Spinal cord (tissue), 10 donors: ENCODE results near the gene DMD. TPM values are rescaled to one million over a fixed set of nuclear protein-coding genes. Genes with fewer than 3 reads are reported as not detected.

Experiments
- DNase-seq, 6 donors: peaks; one replicate each; pipeline versions ENCODE4 v3.0.0 to v3.0.0-alpha.2; 2013 to 2015; ENCODE audit warnings: low spot score in 6 of 6, low read depth in 4 of 6
- H3K27ac ChIP-seq: one replicate; pipeline ENCODE4 v1.5.1; 2013; ENCODE audit warnings: low read depth, low read length, control low read depth
- H3K27me3 ChIP-seq: one replicate; pipeline ENCODE4 v1.6.1; 2013; ENCODE audit warnings: low read length; ENCODE audit not compliant: control insufficient read depth, insufficient read depth
- H3K36me3 ChIP-seq: one replicate; pipeline ENCODE4 v1.6.1; 2013; ENCODE audit warnings: low read length; ENCODE audit not compliant: control insufficient read depth, insufficient read depth
- H3K4me1 ChIP-seq: one replicate; pipeline ENCODE4 v1.6.1; 2013; ENCODE audit warnings: low read length; ENCODE audit not compliant: control insufficient read depth, insufficient read depth
- H3K4me3 ChIP-seq: one replicate; pipeline ENCODE4 v1.5.1; 2013; ENCODE audit warnings: low read depth, low read length, control low read depth
- H3K9me3 ChIP-seq: one replicate; pipeline ENCODE4 v1.6.1; 2013; ENCODE audit warnings: low read length; ENCODE audit not compliant: control insufficient read depth, insufficient read depth
- WGBS: methylation state at CpG from one replicate; pipeline ENCODE4 v1.1.5; 2013; ENCODE audit warnings: missing lambda C conversion rate; ENCODE audit not compliant: insufficient coverage; 5-methylcytosine and 5-hydroxymethylcytosine counted together
- polyA plus RNA-seq, 2 donors: library from polyadenylated mRNA; unstranded; fragments of 120-200 nt; gene quantifications; one replicate each; pipeline ENCODE4 v1.2.1, GENCODE V29; 2013; ENCODE audit not compliant: insufficient read length in 2 of 2
- total RNA-seq, 2 donors: library from RNA; depleted of rRNA in 1 of 2; stranded (reverse); fragments of 120-200 nt in 1 of 2; fragments of >200 nt in 1 of 2; gene quantifications; one replicate each; pipeline versions ENCODE4 v1.2.3 to v1.2.4, GENCODE V29; 2013 to 2014
- donor health status: healthy.

The DMD gene
- total and polyA plus RNA-seq, 4 donors: 28.4 to 112 (median 41.9) TPM

DNA sequence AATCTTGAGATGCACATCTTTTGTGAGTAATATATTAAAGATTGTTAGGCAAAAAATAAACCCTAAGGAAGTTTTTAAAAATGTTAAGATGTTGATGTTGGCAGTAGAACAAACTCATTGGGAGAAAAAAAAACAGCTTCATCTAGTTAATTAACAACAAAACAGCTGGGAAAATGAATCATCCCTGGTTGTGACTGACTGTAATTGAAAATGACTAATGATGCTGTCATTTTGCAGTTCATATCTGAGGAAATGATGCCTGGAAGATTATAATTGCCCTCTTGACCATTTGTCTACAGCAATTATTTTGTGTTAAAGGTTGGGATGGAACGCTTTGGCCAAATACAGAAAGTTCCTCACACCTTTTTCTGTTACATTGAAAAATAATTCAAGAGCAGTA, 1379.1 kb downstream of the DMD start:
- no CpG with 5 or more reads among the region's 1 CpG for WGBS
- H3K27me3 ChIP-seq: no peaks in the 10 kb centered on the region

DNA sequence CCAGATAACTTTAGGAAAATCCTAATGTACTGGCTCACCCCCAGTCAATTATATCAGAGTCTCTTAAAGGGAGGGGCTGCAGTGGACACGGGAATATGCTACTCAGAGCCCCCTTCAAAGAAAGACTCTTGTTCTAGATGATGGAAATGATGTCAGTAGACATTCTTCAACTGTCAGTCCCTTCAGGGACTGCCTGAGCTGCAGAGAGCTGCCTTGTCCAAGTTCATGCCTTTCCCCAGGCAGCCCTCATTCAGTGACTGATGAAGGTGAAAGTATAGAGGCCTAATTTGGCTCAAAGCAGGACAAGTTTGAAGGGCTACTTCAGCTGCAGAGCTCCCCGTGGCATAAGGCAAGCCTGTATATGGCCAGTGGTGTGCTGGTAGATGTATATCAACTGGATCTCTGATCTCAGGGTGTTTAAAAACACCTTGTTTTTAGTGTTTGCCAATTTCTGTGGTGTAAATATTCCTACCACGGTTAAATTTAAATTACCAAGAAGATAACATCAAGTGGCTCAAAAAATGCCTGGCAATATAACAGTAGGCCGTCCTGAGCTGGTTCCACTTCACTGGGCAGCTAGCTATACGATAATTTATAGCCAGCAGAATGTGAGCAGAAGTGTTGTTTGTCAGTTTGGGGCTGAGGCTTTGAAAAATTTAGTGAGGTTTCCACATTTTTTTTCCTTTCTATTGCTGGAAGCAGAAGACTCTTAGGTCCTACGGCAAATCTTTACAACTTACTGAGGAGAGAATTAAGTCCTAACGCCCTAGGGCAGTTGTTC, 1390.7 kb downstream of the DMD start:
- no peaks in the 10 kb centered on the region for H3K9me3 ChIP-seq
- H3K27me3 ChIP-seq: no peaks in the 10 kb centered on the region
- no peak for DNase-seq
- H3K4me1 ChIP-seq: no peaks in the 10 kb centered on the region
- no peaks in the 10 kb centered on the region for H3K36me3 ChIP-seq
- H3K27ac ChIP-seq: no peak overlapping the region
- 57% methylated on average over 1 of the region's 7 CpGs for WGBS
- H3K4me3 ChIP-seq: no peak overlapping the region

More for the DNA sequence above, 1379.1 kb downstream of the DMD start:
- DNase-seq: peak in 1 of 6 donors; percentile 22
- Histone ChIP-seq H3K9me3 (no peaks in the 10 kb centered on the region), H3K36me3 (no peaks in the 10 kb centered on the region), H3K4me1 (no peaks in the 10 kb centered on the region), H3K4me3 (no peak overlapping the region), H3K27ac (no peak overlapping the region)

DNA sequence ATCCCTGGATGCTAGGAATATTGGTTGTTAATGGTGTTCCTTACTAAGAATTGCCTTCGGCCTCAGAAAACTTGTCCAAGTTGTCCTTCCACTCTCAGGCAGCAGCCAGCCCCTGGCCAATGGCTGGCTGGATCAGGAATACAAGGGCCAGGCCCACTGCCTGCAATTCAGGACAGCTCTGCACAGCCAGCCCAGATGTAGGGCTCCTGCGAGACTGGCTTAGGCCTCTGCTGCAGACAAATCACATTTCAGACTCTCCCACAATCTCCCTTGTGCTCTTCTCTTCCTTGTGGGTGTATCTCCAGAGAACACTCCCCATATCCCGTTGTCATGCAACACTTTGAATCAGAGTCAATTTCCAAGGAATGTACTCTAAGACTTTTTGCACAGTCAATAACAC, 1391.9 kb downstream of the DMD start:
- DNase-seq: no peak
- Histone ChIP-seq H3K36me3 (no peaks in the 10 kb centered on the region), H3K4me3 (no peak overlapping the region), H3K27me3 (no peaks in the 10 kb centered on the region), H3K4me1 (no peaks in the 10 kb centered on the region), H3K27ac (no peak overlapping the region), H3K9me3 (no peaks in the 10 kb centered on the region)
- 85% methylated on average over 3 of the region's 3 CpGs for WGBS

- H3K27me3 ChIP-seq: no peaks in the 10 kb centered on the region
- H3K4me3 ChIP-seq: no peak overlapping the region
- H3K27ac ChIP-seq: peak overlapping the region; percentile 44
- peak in 4 of 6 donors; percentile 1 to 62 (median 32) for DNase-seq
- no peaks in the 10 kb centered on the region for H3K9me3 ChIP-seq
- H3K36me3 ChIP-seq: no peaks in the 10 kb centered on the region
- H3K4me1 ChIP-seq: no peaks in the 10 kb centered on the region
Measured at GRCh38 chrX:31811106-31811505, 1400.2 kb downstream of the DMD start.

- Histone ChIP-seq H3K9me3 (no peaks in the 10 kb centered on the region), H3K4me3 (no peak overlapping the region), H3K36me3 (no peaks in the 10 kb centered on the region), H3K4me1 (no peaks in the 10 kb centered on the region), H3K27ac (no peak overlapping the region), H3K27me3 (no peaks in the 10 kb centered on the region)
- WGBS: no CpG with 5 or more reads among the region's 2 CpGs
- DNase-seq: peak in 1 of 6 donors; percentile 14
Measured at GRCh38 chrX:31808357-31808756, 1403.0 kb downstream of the DMD start.

DNA sequence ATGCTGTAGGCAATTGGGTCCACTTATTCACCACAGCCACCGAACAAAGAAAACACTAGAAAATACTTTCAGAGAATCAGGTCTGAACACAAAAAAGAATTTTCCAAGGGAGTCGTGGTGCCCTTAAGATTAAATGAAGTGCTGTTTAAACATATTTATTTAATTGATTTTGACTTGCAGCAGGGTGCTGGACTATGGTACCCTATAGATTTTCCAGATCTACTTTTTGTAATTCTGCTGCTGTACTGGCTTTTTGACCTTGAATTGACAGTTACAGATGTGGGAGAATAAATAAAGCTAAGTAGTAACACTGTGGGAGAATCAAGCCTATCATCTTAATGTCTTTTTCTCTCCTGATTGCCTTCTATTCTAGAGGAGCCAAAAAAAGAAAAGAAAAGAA, 1404.2 kb downstream of the DMD start:
- no peaks in the 10 kb centered on the region for H3K4me1 ChIP-seq
- no peaks in the 10 kb centered on the region for H3K9me3 ChIP-seq
- H3K27ac ChIP-seq: no peak overlapping the region
- DNase-seq: no peak
- no peak overlapping the region for H3K4me3 ChIP-seq
- H3K27me3 ChIP-seq: no peaks in the 10 kb centered on the region
- 20% methylated on average over 1 of the region's 2 CpGs for WGBS
- H3K36me3 ChIP-seq: no peaks in the 10 kb centered on the region

- no peaks in the 10 kb centered on the region for H3K4me1 ChIP-seq
- H3K27me3 ChIP-seq: no peaks in the 10 kb centered on the region
- H3K4me3 ChIP-seq: no peak overlapping the region
- 92% methylated on average over 1 of the region's 3 CpGs for WGBS
- no peaks in the 10 kb centered on the region for H3K36me3 ChIP-seq
- no peak for DNase-seq
- H3K9me3 ChIP-seq: no peaks in the 10 kb centered on the region
- H3K27ac ChIP-seq: no peak overlapping the region
Measured at GRCh38 chrX:31805781-31806180, 1405.6 kb downstream of the DMD start.

- Histone ChIP-seq H3K36me3 (no peaks in the 10 kb centered on the region), H3K27ac (no peak overlapping the region), H3K27me3 (no peaks in the 10 kb centered on the region), H3K4me3 (no peak overlapping the region), H3K9me3 (no peaks in the 10 kb centered on the region), H3K4me1 (no peaks in the 10 kb centered on the region)
- WGBS: 68% methylated on average over 4 of the region's 4 CpGs
- no peak for DNase-seq
Measured at GRCh38 chrX:31800219-31800618, 1411.1 kb downstream of the DMD start.

DNA sequence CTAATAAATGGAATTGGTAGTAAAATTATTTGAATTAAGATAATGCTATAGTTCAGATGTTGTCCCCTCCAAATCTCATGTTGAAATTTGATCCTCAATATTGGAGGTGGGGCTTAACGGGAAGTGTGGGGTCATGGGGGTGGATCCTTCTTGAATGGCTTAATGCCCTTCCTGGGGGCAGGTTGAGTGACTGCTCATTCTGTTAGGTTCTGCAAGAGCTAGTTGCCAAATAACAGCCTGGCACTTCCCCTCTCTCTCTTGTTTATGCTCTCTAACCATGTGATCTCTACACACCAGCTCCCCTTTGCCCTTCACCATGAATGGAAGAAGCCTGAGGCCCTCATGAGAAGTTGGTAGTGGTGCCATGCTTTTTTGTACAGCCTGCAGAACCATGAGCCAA, 1414.7 kb downstream of the DMD start:
- DNase-seq: no peak
- no CpG with 5 or more reads among the region's 1 CpG for WGBS
- no peak overlapping the region for H3K27ac ChIP-seq
- H3K9me3 ChIP-seq: no peaks in the 10 kb centered on the region
- no peaks in the 10 kb centered on the region for H3K4me1 ChIP-seq
- H3K36me3 ChIP-seq: no peaks in the 10 kb centered on the region
- no peak overlapping the region for H3K4me3 ChIP-seq
- no peaks in the 10 kb centered on the region for H3K27me3 ChIP-seq

DNA sequence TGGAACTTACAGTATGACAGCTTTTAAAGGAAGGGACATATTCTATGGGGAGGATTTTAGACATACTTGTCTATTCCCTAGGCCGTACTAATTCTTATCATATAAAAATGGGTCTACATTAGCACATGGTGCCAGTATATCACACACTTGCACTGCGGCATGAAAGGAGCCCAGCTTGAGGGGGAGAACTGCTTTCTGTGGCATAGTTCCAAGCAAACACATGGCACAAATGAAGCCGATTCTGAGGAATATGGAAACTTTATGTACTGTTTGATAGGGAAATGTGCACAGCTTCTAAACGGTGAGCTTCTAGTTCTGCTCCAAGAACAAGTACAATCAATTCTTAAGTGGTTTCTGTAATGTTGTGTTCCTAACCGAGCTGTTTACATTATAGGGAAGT, 1463.9 kb downstream of the DMD start:
- Histone ChIP-seq H3K36me3 (no peaks in the 10 kb centered on the region), H3K9me3 (no peaks in the 10 kb centered on the region), H3K4me1 (no peaks in the 10 kb centered on the region), H3K27me3 (no peaks in the 10 kb centered on the region), H3K4me3 (no peak overlapping the region), H3K27ac (no peak overlapping the region)
- 25% methylated on average over 2 of the region's 5 CpGs for WGBS
- peak in 2 of 6 donors; percentile 57 to 73 for DNase-seq
